Endothelial cell (in vitro differentiated cells): Measurements from ENCODE around the gene CHST12. TPM values are rescaled to one million over a fixed set of nuclear protein-coding genes. Genes with fewer than 3 reads are reported as not detected.

Experiments
- DNase-seq: peaks from one replicate; pipeline ENCODE4 v3.0.0; 2021; ENCODE audit warnings: low spot score
- H3K27ac Mint-ChIP-seq: one replicate; pipeline ENCODE4 v1.8.0; 2021; ENCODE audit warnings: mixed read lengths, inconsistent platforms; ENCODE audit not compliant: unreplicated experiment
- H3K27me3 Mint-ChIP-seq: one replicate; pipeline ENCODE4 v1.8.0; 2021; ENCODE audit warnings: mild to moderate bottlenecking, moderate library complexity, mixed read lengths, inconsistent platforms; ENCODE audit not compliant: unreplicated experiment
- H3K36me3 Mint-ChIP-seq: one replicate; pipeline ENCODE4 v1.8.0; 2021; ENCODE audit warnings: mild to moderate bottlenecking, low read depth, mixed read lengths, inconsistent platforms; ENCODE audit not compliant: unreplicated experiment
- H3K4me1 Mint-ChIP-seq: one replicate; pipeline ENCODE4 v1.8.0; 2021; ENCODE audit warnings: mild to moderate bottlenecking, mixed read lengths, inconsistent platforms; ENCODE audit not compliant: unreplicated experiment
- H3K4me3 Mint-ChIP-seq: one replicate; pipeline ENCODE4 v1.8.0; 2021; ENCODE audit warnings: mild to moderate bottlenecking, mixed read lengths, inconsistent platforms; ENCODE audit not compliant: unreplicated experiment
- H3K9me3 Mint-ChIP-seq: one replicate; pipeline ENCODE4 v1.8.0; 2021; ENCODE audit warnings: mixed read lengths, inconsistent platforms; ENCODE audit not compliant: unreplicated experiment
- CTCF ChIP-seq: fragments of 200-600 bp; sonication (generic); IDR thresholded peaks from one replicate; pipeline ENCODE4 v1.5.0; 2021; ENCODE audit warnings: antibody characterized with exemption; ENCODE audit not compliant: unreplicated experiment
- total RNA-seq: library from RNA; stranded (reverse); fragmentation: NEBNext Ultra II Directional; extraction: Animal tissue kit (Norgen Biotek cat#: 25700); gene quantifications from one replicate; pipeline ENCODE4 v1.2.1, GENCODE V29; 2021; ENCODE audit not compliant: unreplicated experiment

CHST12 gene
- total RNA-seq, 1 donor from 2014 or later = 26.9 TPM

DNA sequence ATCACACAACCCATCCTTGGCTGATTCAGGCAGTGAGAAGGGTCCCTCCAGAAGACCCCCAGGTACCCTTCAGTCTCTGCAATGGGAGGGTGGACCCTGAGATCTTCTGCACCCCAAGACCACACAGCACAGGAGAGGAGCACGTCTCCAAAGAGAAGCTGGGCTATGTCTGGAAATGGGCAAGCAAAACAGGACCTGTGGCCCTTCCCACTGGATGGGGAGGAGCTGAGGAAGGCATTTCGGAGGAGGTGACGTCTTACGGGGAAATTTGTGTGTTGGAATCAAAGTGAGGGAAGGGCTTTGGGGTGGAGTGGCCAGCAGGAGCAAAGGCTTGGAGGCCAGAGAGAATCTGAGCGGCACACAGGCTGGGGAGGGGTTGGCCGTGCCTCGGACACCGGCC is 56.3 kb downstream of the CHST12 start:
- H3K9me3 Mint-ChIP-seq = no peaks in the 10 kb centered on the region
- H3K4me3 Mint-ChIP-seq = peak overlapping the region; percentile 51
- no peaks in the 10 kb centered on the region for H3K4me1 Mint-ChIP-seq
- TF ChIP-seq CTCF = no peak
- peaks cover 2% of the 10 kb centered on the region for H3K27me3 Mint-ChIP-seq
- DNase-seq = no peak
- H3K36me3 Mint-ChIP-seq = no peaks in the 10 kb centered on the region
- H3K27ac Mint-ChIP-seq = no peak overlapping the region

GRCh38 chr7:2460188-2460587 is 56.8 kb downstream of the CHST12 start:
- H3K27me3 Mint-ChIP-seq = peaks cover 2% of the 10 kb centered on the region
- no peak for DNase-seq
- no peak overlapping the region for H3K4me3 Mint-ChIP-seq
- H3K27ac Mint-ChIP-seq = no peak overlapping the region
- no peak for TF ChIP-seq CTCF
- H3K4me1 Mint-ChIP-seq = no peaks in the 10 kb centered on the region
- H3K36me3 Mint-ChIP-seq = no peaks in the 10 kb centered on the region
- H3K9me3 Mint-ChIP-seq = no peaks in the 10 kb centered on the region

GRCh38 chr7:2460641-2461040 is 57.2 kb downstream of the CHST12 start:
- H3K27ac Mint-ChIP-seq = no peak overlapping the region
- H3K36me3 Mint-ChIP-seq = no peaks in the 10 kb centered on the region
- no peaks in the 10 kb centered on the region for H3K9me3 Mint-ChIP-seq
- no peak for DNase-seq
- TF ChIP-seq CTCF = no peak
- no peak overlapping the region for H3K4me3 Mint-ChIP-seq
- peaks cover 2% of the 10 kb centered on the region for H3K27me3 Mint-ChIP-seq
- H3K4me1 Mint-ChIP-seq = no peaks in the 10 kb centered on the region

GRCh38 chr7:2461268-2462026 is 58.0 kb downstream of the CHST12 start:
- H3K27ac Mint-ChIP-seq = no peak overlapping the region
- TF ChIP-seq CTCF = no peak
- H3K9me3 Mint-ChIP-seq = no peaks in the 10 kb centered on the region
- peaks cover 5% of the 10 kb centered on the region for H3K27me3 Mint-ChIP-seq
- H3K4me1 Mint-ChIP-seq = no peaks in the 10 kb centered on the region
- no peak for DNase-seq
- no peak overlapping the region for H3K4me3 Mint-ChIP-seq
- H3K36me3 Mint-ChIP-seq = no peaks in the 10 kb centered on the region

DNA sequence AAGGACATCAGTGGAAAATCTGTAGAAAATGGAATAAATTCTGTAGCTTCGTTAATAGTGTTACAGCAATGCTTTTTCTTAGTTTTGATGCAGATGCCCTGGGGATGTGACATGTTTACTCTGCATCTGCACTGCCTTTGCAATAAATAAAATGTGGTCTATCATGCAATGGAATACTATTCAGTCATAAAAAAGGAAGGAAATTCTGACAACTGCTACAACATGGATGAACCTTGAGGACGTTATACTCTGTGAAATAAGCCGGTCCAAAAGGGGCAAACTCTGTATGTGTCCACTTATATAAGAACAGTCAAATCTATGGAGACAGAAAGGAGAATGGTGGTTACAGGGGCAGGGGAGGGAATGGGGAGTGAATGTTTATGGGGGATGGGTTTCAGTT is 59.3 kb downstream of the CHST12 start:
- no peak for TF ChIP-seq CTCF
- no peak for DNase-seq
- no peaks in the 10 kb centered on the region for H3K9me3 Mint-ChIP-seq
- H3K36me3 Mint-ChIP-seq = no peaks in the 10 kb centered on the region
- no peaks in the 10 kb centered on the region for H3K4me1 Mint-ChIP-seq
- H3K27ac Mint-ChIP-seq = no peak overlapping the region
- H3K4me3 Mint-ChIP-seq = no peak overlapping the region
- H3K27me3 Mint-ChIP-seq = peaks cover 5% of the 10 kb centered on the region
